SK-N-SH treated with all-trans-retinoic acid at 6 μM for 48 hours (cell line): ENCODE measurements around the gene AKNA.

ENCODE experiments used
- ATAC-seq: fragments of 200-7000 bp; cut with Tn5 transposase; 3 replicates; pipeline ENCODE4 v1.9.1; 2020; ENCODE audit warnings: mild to moderate bottlenecking, moderate library complexity
- BACH2 ChIP-seq: fragments of 250-450 bp; sonication (Bioruptor Pico); IDR thresholded peaks from 2 replicates; pipeline ENCODE4 v1.9.0; 2021; ENCODE audit warnings: mild to moderate bottlenecking, borderline replicate concordance
- CREB5 ChIP-seq: fragments of 250-450 bp; sonication (Bioruptor Pico); IDR thresholded peaks from 2 replicates; pipeline ENCODE4 v1.5.1; 2020; ENCODE audit warnings: low read depth, mild to moderate bottlenecking, moderate library complexity
- CSDC2 ChIP-seq: fragments of 250-450 bp; sonication (Bioruptor Pico); IDR thresholded peaks from 2 replicates; pipeline ENCODE4 v1.5.0; 2020; ENCODE audit warnings: mild to moderate bottlenecking, moderate library complexity
- CSRNP3 ChIP-seq: fragments of 250-450 bp; sonication (Bioruptor Pico); IDR thresholded peaks from 2 replicates; pipeline ENCODE4 v1.5.1; 2021; ENCODE audit warnings: mild to moderate bottlenecking, moderate library complexity
- ESRRG ChIP-seq: fragments of 250-450 bp; sonication (Bioruptor Pico); IDR thresholded peaks from 2 replicates; pipeline ENCODE4 v1.6.1; 2021; ENCODE audit warnings: mild to moderate bottlenecking
- GLIS3 ChIP-seq: fragments of 250-450 bp; sonication (Bioruptor Pico); IDR thresholded peaks from 2 replicates; pipeline ENCODE4 v1.5.0; 2020; ENCODE audit warnings: mild to moderate bottlenecking, moderate library complexity
- ISL1 ChIP-seq: fragments of 250-450 bp; sonication (Bioruptor Pico); IDR thresholded peaks from 2 replicates; pipeline ENCODE4 v2.1.2; 2022; ENCODE audit warnings: mild to moderate bottlenecking, moderate library complexity
- OSR1 ChIP-seq: fragments of 250-450 bp; sonication (Bioruptor Pico); IDR thresholded peaks from 2 replicates; pipeline ENCODE4 v1.8.0; 2022; ENCODE audit warnings: moderate library complexity, mild to moderate bottlenecking, inconsistent platforms
- POU6F1 ChIP-seq: fragments of 250-450 bp; sonication (Bioruptor Pico); IDR thresholded peaks from 2 replicates; pipeline ENCODE4 v1.8.0; 2021; ENCODE audit warnings: low read depth, mild to moderate bottlenecking, moderate library complexity, borderline replicate concordance
- PPARA ChIP-seq: fragments of 250-450 bp; sonication (Bioruptor Pico); IDR thresholded peaks from 2 replicates; pipeline ENCODE4 v1.5.0; 2020; ENCODE audit warnings: mild to moderate bottlenecking, borderline replicate concordance
- SNAI2 ChIP-seq: fragments of 250-450 bp; sonication (Bioruptor Pico); IDR thresholded peaks from 2 replicates; pipeline ENCODE4 v1.5.0; 2020; ENCODE audit warnings: mild to moderate bottlenecking, moderate library complexity
- TCF4 ChIP-seq: fragments of 250-450 bp; sonication (Bioruptor Pico); IDR thresholded peaks from 2 replicates; pipeline ENCODE4 v1.8.0; 2021; ENCODE audit warnings: mild to moderate bottlenecking, moderate library complexity, borderline replicate concordance
- TOX ChIP-seq: fragments of 250-450 bp; sonication (Bioruptor Pico); IDR thresholded peaks from 2 replicates; pipeline ENCODE4 v1.8.0; 2021; ENCODE audit warnings: mild to moderate bottlenecking, moderate library complexity, borderline replicate concordance
- TSHZ2 ChIP-seq: fragments of 250-450 bp; sonication (Bioruptor Pico); IDR thresholded peaks from 2 replicates; pipeline ENCODE4 v1.5.0; 2020; ENCODE audit warnings: mild to moderate bottlenecking, moderate library complexity
- ZC3H10 ChIP-seq: fragments of 250-450 bp; sonication (Bioruptor Pico); IDR thresholded peaks from 2 replicates; pipeline ENCODE4 v1.5.1; 2021; ENCODE audit warnings: mild to moderate bottlenecking, moderate library complexity
- ZFP3 ChIP-seq: fragments of 250-450 bp; sonication (Bioruptor Pico); IDR thresholded peaks from 2 replicates; pipeline ENCODE4 v1.5.0; 2020; ENCODE audit warnings: mild to moderate bottlenecking, moderate library complexity
- ZFP30 ChIP-seq: fragments of 450-650 bp; formaldehyde crosslinking; IDR thresholded peaks from 2 replicates; pipeline ENCODE4 v1.5.0; 2022; ENCODE audit warnings: mild to moderate bottlenecking, moderate library complexity
- ZNF565 ChIP-seq: fragments of 450-650 bp; formaldehyde crosslinking; conservative IDR thresholded peaks from 2 replicates; pipeline ENCODE4 v1.5.0; 2020; ENCODE audit warnings: low read depth, mild to moderate bottlenecking, moderate library complexity
- ZNF70 ChIP-seq: fragments of 450-650 bp; formaldehyde crosslinking; IDR thresholded peaks from 2 replicates; pipeline ENCODE4 v1.5.0; 2020; ENCODE audit warnings: mild to moderate bottlenecking, moderate library complexity
- ZNF8 ChIP-seq: fragments of 450-650 bp; formaldehyde crosslinking; IDR thresholded peaks from 2 replicates; pipeline ENCODE4 v1.5.0; 2020; ENCODE audit warnings: mild to moderate bottlenecking, moderate library complexity

AKNA gene

GRCh38 chr9:114430457-114430856 lies 42.7 kb upstream of the AKNA start:
- TF ChIP-seq ZNF565 (CRISPR knock-in tag), result no peak
- no peak for TF ChIP-seq TCF4 (CRISPR knock-in tag)
- TF ChIP-seq CSDC2 (CRISPR knock-in tag), result no peak
- TF ChIP-seq CREB5, result no peak
- TF ChIP-seq ESRRG (CRISPR knock-in tag), result no peak
- TF ChIP-seq TSHZ2 (CRISPR knock-in tag), result no peak
- TF ChIP-seq ZFP30 (CRISPR knock-in tag), result no peak
- TF ChIP-seq ZNF8 (CRISPR knock-in tag), result no peak
- no peak for TF ChIP-seq SNAI2 (CRISPR knock-in tag)
- no peak for ATAC-seq

- no peak for ATAC-seq
- TF ChIP-seq POU6F1 (no peak), PPARA (no peak)
Measured at GRCh38 chr9:114429488-114429887, 41.7 kb upstream of the AKNA start.

- no peak for ATAC-seq
- no peak for TF ChIP-seq BACH2 (CRISPR knock-in tag)
Measured at GRCh38 chr9:114428466-114428865, 40.7 kb upstream of the AKNA start.

GRCh38 chr9:114427644-114428043 lies 39.9 kb upstream of the AKNA start:
- ATAC-seq, result no peak
- TF ChIP-seq ZNF70 (CRISPR knock-in tag) (no peak), TSHZ2 (CRISPR knock-in tag) (no peak), OSR1 (CRISPR knock-in tag) (no peak), GLIS3 (CRISPR knock-in tag) (no peak), TOX (CRISPR knock-in tag) (no peak), ZNF565 (CRISPR knock-in tag) (no peak), TCF4 (CRISPR knock-in tag) (no peak), ZFP3 (CRISPR knock-in tag) (no peak), ZC3H10 (no peak), CSDC2 (CRISPR knock-in tag) (no peak), ISL1 (CRISPR knock-in tag) (no peak), CSRNP3 (CRISPR knock-in tag) (no peak)
- TF ChIP-seq, all 23 proteins: peak for 0
